GM12878 (cell line): ENCODE results near the gene SEPSECS. TPM values are rescaled to one million over a fixed set of nuclear protein-coding genes. Genes with fewer than 3 reads are reported as not detected.

Experiments
- ATAC-seq: fragments of 200-7000 bp; cut with Tn5 transposase; 3 replicates; pipeline ENCODE4 v1.9.1; 2020; ENCODE audit warnings: mild to moderate bottlenecking, moderate library complexity
- BruUV-seq: library from RNA; stranded (reverse); fragments of 400-500 nt; replicated peaks from 2 replicates; lab custom pipeline; 2021; lab: Mats Ljungman, UMichigan
- CTCF ChIA-PET: fragments of 300-600 bp; sonication (Branson Sonifier 250); formaldehyde crosslinking; extraction: SDS; loops from one replicate; lab custom pipeline; 2021; ENCODE audit warnings: inconsistent platforms; lab: Yijun Ruan, JAX
- POLR2A ChIA-PET: fragments of 350-600 bp; formaldehyde crosslinking; extraction: SDS; loops from one replicate; lab custom pipeline; 2021; ENCODE audit warnings: inconsistent platforms; lab: Charles Lee
- RAD21 ChIA-PET: fragments of 300-600 bp; sonication (Branson Sonifier 250); formaldehyde crosslinking; loops from one replicate; lab custom pipeline; 2023; ENCODE audit warnings: antibody characterized with exemption; ENCODE audit not compliant: unreplicated experiment; lab: Charles Lee
- SMC1A ChIA-PET: fragments of 300-600 bp; sonication (Branson Sonifier 250); formaldehyde crosslinking; loops from one replicate; lab custom pipeline; 2023; ENCODE audit not compliant: unreplicated experiment, uncharacterized antibody; lab: Charles Lee
- DNase-seq: peaks from one replicate; pipeline ENCODE4 v3.0.0-alpha.2; 2011; ENCODE audit warnings: low read depth, low spot score
- FAIRE-seq: peaks from 3 replicates; lab custom pipeline; 2011; peaks lifted over from hg19 to GRCh38; lab: Jason Lieb, UNC
- H2AFZ ChIP-seq: 2 replicates; pipeline ENCODE4 v1.6.0; 2011; ENCODE audit warnings: low read depth, low read length, control low read depth; ENCODE audit not compliant: control insufficient read depth
- H3K27ac ChIP-seq: 2 replicates; pipeline ENCODE4 v1.5.1; 2011; ENCODE audit warnings: control low read depth; ENCODE audit not compliant: control insufficient read depth, insufficient read depth
- H3K27me3 ChIP-seq, 2 experiments: replicated peaks in 1 of 2; 2 replicates each; pipeline versions ENCODE4 v1.6.0 to v1.6.1; 2011; ENCODE audit warnings: low read length in 1 of 2; ENCODE audit not compliant: control insufficient read depth in 2 of 2, insufficient read depth in 2 of 2
- H3K36me3 ChIP-seq, 2 experiments: 2 replicates each; pipeline ENCODE4 v1.5.1; 2011; ENCODE audit warnings: low read length in 1 of 2; ENCODE audit not compliant: control insufficient read depth in 2 of 2, insufficient read depth in 2 of 2
- H3K4me1 ChIP-seq: 2 replicates; pipeline ENCODE4 v1.6.1; 2011; ENCODE audit warnings: mild to moderate bottlenecking, low read length, moderate library complexity, mixed read lengths; ENCODE audit not compliant: control insufficient read depth, insufficient read depth
- H3K4me2 ChIP-seq: 2 replicates; pipeline ENCODE4 v1.6.0; 2011; ENCODE audit warnings: control low read depth; ENCODE audit not compliant: control insufficient read depth, insufficient read depth
- H3K4me3 ChIP-seq: fragments of 200-600 bp; sonication (generic); 2 replicates; pipeline ENCODE4 v1.5.1; 2016
- H3K79me2 ChIP-seq: 2 replicates; pipeline ENCODE4 v1.6.0; 2011; ENCODE audit warnings: low read length; ENCODE audit not compliant: control insufficient read depth, insufficient read depth
- H3K9ac ChIP-seq: 2 replicates; pipeline ENCODE4 v1.8.0; 2011; ENCODE audit warnings: low read length, control low read depth, mixed read lengths; ENCODE audit not compliant: control insufficient read depth, insufficient read depth
- H3K9me3 ChIP-seq: replicated peaks from 3 replicates; pipeline ENCODE4 v1.5.1; 2011; ENCODE audit warnings: mild to moderate bottlenecking, low read length; ENCODE audit not compliant: control insufficient read depth, insufficient read depth
- H4K20me1 ChIP-seq: 2 replicates; pipeline ENCODE4 v1.6.0; 2011; ENCODE audit not compliant: control insufficient read depth, insufficient read depth
- E4F1 ChIP-seq: fragments of 450-650 bp; IDR thresholded peaks from 2 replicates; pipeline ENCODE4 v1.6.1; 2018; ENCODE audit warnings: borderline replicate concordance, mild to moderate bottlenecking; ENCODE audit not compliant: partially characterized antibody
- EZH2 ChIP-seq: IDR thresholded peaks from 2 replicates; pipeline ENCODE4 v1.6.1; 2012; ENCODE audit warnings: low read depth, mild to moderate bottlenecking, control low read depth, inconsistent platforms, low read length, borderline replicate concordance; ENCODE audit not compliant: control insufficient read depth
- NKRF ChIP-seq: fragments of 450-650 bp; conservative IDR thresholded peaks from 2 replicates; pipeline ENCODE4 v1.6.1; 2017; ENCODE audit warnings: mild to moderate bottlenecking, moderate library complexity
- ZZZ3 ChIP-seq: IDR thresholded peaks from 2 replicates; pipeline ENCODE4 v1.6.1; 2011; ENCODE audit warnings: low read depth; ENCODE audit not compliant: control insufficient read depth, insufficient read length
- WGBS: methylation state at CpG from one replicate; pipeline ENCODE4 v1.1.6; 2016; ENCODE audit warnings: low lambda C conversion rate; ENCODE audit not compliant: insufficient replicate concordance, insufficient coverage; ENCODE audit errors: missing lambda C conversion rate; 5-methylcytosine and 5-hydroxymethylcytosine counted together
- in situ Hi-C: fragments of 300-500 bp; cut with MboI; formaldehyde crosslinking; loops from 9 replicates; pipeline ENCODE4 v1.14.3; 2018; ENCODE audit warnings: mixed read lengths
- intact Hi-C: fragments of 100-400 bp; cut with micrococcal nuclease; formaldehyde crosslinking; loops from one replicate; pipeline ENCODE4 v1.14.2; 2022; ENCODE audit not compliant: unreplicated experiment
- polyA plus RNA-seq, 11 experiments: library from polyadenylated mRNA; depleted of rRNA in 4 of 11; unstranded in 6 of 11; stranded (reverse) in 5 of 11; fragments of >200 nt; fragmentation: Nextera tagmentation in 4 of 11; fragmentation: Illumina TruSeq in 1 of 11; extraction: Ambion mirVana in 4 of 11; extraction: Trizol in 1 of 11; gene quantifications; 1 replicate in 1 of 11; 2 replicates in 10 of 11; pipeline versions ENCODE4 v1.2.1 to v1.2.3, GENCODE V29; 2011 to 2016; ENCODE audit warnings: inconsistent platforms in 2 of 11, missing spikeins in 2 of 11, low read depth in 1 of 11
- total RNA-seq, 4 experiments: library from RNA; depleted of rRNA in 3 of 4; stranded (reverse); fragments of >200 nt in 3 of 4; fragmentation: Illumina TruSeq in 1 of 4; extraction: Trizol in 1 of 4; gene quantifications; 2 replicates each; pipeline versions ENCODE4 v1.2.1 to v1.2.3, GENCODE V29; 2013 to 2021

The SEPSECS gene
- total and polyA plus RNA-seq, 10 of the 15 experiments (the other 5 are each of a cell fraction or from before 2014, with no cell fraction given): 2.8 to 15.8 (median 7.2) TPM

GRCh38 chr4:25146076-25146475, 14.2 kb downstream of the SEPSECS start:
- Histone ChIP-seq H4K20me1 (no peaks in the 10 kb centered on the region), H3K4me3 (no peak overlapping the region), H3K4me1 (no peaks in the 10 kb centered on the region), H3K9ac (no peak overlapping the region), H3K9me3 (no peaks in the 10 kb centered on the region), H3K4me2 (no peak overlapping the region), H3K27me3 (no peaks in the 10 kb centered on the region), H3K79me2 (no peaks in the 10 kb centered on the region), H2AFZ (no peak overlapping the region), H3K27ac (no peak overlapping the region), H3K36me3 (peaks cover 0 to 1% of the 10 kb centered on the region in 2 experiments; a peak in 1 of 4 replicates)
- BruUV-seq: no TSS peak
- ChIA-PET SMC1A (interaction anchor here (1.7 kb wide), 1 partner anchor 15 kb away, joined by 7 read pairs; the partner anchor contains the start of gene SEPSECS), POLR2A (no interaction called here), RAD21 (interaction anchor here (2.2 kb wide), 1 partner anchor 165 kb away, joined by 17 read pairs; no protein-coding TSS in a partner anchor), CTCF (interaction anchor here (1.4 to 2.7 kb wide), 3 partner anchors 8 to 221 kb away, joined by 3 to 89 read pairs (median 13); no protein-coding TSS in a partner anchor)
- intact Hi-C loops (loop anchor here (5.0 kb wide), 1 partner anchor 659 kb away; no protein-coding TSS in a partner anchor), in situ Hi-C loops (no loop called here)
- no peak for TF ChIP-seq EZH2
- TF ChIP-seq E4F1: no peak
- TF ChIP-seq NKRF: no peak
- TF ChIP-seq ZZZ3: no peak
- DNase-seq (no peak), ATAC-seq (no peak), FAIRE-seq (no peak)
- 94% methylated on average over 1 of the region's 1 CpG for WGBS
